GM12801 (cell line): ENCODE results near the gene GPR141.

ENCODE experiments used
- TF ChIP-seq, protein P1 (sequence below): IDR thresholded peaks from one replicate; pipeline ENCODE4 v1.5.1; 2011; ENCODE audit warnings: control low read depth; ENCODE audit not compliant: insufficient read length; ENCODE audit errors: extremely low read depth

Gene GPR141

DNA sequence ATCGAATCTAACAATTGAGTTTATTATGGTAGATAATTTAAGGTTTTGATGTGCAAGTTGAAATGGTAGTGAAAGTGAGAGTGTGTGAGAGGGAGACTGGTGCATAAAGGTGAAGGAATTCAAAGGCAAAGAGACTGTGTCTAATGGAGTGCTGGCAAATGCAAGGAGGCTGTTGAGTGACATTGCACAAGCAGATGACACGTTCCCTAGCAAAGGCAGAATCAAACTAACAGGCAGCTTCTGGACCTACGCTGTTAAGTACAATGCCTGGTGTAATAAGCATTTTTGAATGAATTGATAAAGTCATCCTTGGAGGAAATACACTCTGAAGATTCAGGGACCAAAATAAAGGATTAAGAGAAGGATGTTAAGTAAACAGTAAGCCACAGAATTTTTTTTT, 11.7 kb upstream of the GPR141 start:
- TF ChIP-seq, protein P1, sequence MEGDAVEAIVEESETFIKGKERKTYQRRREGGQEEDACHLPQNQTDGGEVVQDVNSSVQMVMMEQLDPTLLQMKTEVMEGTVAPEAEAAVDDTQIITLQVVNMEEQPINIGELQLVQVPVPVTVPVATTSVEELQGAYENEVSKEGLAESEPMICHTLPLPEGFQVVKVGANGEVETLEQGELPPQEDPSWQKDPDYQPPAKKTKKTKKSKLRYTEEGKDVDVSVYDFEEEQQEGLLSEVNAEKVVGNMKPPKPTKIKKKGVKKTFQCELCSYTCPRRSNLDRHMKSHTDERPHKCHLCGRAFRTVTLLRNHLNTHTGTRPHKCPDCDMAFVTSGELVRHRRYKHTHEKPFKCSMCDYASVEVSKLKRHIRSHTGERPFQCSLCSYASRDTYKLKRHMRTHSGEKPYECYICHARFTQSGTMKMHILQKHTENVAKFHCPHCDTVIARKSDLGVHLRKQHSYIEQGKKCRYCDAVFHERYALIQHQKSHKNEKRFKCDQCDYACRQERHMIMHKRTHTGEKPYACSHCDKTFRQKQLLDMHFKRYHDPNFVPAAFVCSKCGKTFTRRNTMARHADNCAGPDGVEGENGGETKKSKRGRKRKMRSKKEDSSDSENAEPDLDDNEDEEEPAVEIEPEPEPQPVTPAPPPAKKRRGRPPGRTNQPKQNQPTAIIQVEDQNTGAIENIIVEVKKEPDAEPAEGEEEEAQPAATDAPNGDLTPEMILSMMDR: no peak

DNA sequence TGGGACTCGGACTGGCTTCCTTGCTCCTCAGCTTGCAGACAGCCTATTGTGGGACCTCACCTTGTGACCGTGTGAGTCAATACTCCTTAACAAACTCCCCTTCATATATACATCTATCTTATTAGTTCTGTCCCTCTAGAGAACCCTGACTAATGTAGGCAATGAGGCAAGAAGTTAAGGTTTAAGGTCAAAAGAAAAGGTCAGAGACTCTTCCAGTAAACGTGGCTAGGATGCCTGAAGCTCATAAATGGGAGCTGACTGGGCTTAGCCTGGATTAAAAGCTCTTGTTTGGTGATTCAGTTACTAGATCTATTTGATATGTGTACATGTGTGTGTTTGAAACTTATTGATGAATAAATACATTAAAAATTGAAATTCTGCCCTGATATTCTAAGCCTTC, 10.6 kb upstream of the GPR141 start:
- TF ChIP-seq, protein P1: no peak

DNA sequence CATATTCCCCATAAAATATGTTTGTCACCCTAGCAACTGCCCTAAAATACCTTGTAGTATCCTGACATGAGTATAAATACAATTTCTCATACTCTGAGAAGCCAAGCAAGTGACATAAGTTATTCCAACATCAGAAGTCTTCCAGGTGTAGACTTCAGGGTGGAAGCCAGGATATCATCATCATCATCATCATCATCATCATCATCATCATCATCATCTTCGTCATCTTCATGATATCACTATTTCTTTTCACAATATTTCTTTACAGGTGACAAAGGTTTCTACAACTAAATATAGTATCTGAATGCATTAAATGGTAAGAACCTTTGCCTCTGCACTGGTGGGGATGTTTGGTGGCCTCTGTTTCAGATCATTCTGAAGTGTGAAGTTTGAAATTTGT, 10.0 kb upstream of the GPR141 start:
- TF ChIP-seq, protein P1: no peak

DNA sequence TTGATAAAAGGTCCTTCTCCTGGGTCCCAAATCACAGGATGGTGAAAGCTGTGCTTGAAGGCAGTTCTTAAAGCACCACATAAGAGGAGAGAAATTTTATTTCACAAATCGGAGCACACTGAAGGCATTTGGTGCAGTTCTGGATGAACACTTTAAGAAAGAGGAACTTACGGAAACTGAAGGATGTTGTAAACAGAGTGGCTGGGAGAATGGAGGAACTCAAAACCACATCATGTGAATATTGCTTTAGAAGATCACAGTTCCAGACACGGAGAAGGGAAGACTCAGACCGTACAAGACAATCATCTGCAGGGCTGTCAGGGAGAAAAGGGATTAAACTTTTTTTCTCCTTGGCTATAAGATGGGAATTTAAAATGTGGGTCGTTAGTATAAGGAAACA, 9.0 kb upstream of the GPR141 start:
- TF ChIP-seq, protein P1: no peak

DNA sequence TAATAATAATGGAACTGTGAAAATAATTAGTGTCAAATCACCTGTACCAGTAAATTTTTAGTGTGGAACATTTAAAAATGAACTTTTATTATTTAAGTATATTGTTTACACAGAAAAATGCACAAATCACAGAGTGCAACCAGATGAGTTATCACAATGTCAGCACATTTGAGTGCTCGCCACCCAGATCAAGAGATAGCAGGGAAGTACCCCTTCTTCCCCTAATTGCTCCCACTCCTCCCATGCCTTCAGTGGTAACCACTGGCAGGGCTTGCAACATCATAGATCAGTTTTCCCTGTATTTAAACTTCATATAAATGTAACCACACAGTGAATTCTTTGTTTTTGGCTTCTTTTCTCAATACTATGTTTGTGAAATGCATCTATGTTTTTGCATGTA, 7.8 kb upstream of the GPR141 start:
- TF ChIP-seq, protein P1: no peak

DNA sequence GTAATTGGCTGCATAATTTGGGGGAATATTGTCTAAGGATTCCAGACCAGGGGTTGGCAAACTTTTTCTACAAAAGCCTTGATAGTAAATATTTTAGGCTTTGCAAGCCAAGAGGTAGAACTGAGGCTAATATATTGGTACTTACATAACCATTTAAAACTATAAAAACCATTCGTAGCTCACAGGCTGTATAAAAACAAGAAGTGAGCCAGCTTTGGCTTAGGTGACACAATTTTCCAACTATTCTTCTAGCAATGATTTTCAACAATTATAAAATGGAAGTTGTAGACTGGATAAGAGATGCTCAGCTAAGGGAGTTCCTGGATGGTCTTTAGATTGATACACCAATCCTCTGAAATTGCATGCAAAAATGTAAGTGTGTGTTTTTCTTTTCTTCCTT, 1.4 kb downstream of the GPR141 start:
- TF ChIP-seq, protein P1: no peak

DNA sequence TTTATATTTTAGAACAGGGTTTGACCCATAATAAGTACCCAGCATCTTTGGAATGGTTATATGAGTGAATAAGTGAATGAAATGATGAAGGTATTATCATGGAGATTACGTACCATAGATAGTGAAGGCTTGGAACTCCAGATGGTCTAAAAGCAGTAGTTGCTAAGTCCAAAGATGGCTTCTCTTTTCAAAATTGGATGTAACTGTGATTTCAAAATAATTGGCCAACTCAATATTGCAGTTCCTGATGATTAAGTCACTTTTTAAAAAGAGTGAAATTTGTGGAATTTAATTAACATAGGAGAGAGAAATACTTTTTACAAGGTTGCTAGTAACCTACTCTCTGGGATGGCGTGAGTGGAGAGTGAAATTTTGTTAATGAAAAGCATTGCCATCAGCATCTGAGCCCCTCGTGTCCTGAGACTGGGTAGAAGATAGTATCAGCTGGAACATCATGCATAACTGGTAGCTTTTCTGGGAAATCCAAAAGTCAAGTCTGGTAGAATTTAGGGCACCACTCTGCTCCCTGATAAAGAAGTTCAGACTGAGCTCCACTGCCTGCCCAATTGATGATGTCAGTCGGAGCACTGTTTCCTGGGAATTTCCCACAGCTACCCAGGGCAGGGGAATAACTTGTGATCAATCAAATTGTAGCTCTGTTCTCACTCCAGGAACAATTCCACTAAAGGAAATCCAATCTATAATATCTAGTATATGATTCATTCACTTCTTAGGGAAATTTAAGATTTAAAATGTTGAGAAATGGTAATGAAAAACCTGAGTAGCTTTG, 3.2 kb downstream of the GPR141 start:
- TF ChIP-seq, protein P1: no peak

DNA sequence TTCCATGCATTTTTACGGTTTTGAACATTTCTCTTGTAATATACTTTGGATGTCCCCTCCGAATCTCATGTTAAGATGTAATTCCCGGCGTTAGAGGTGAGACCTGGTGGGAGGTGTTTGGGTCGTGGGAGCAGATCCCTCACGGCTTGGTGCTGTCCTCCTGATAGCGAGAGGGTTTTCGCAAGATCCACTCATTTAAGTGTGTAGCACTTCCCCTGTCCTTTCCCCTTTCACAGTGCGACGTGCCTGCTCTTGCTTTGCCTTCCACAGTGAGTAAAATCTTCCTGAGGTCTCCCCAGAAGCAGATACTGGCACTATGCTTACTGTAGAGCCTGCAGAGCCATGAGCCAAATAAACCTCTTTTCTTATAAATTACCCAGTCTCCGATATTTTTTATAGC, 6.6 kb downstream of the GPR141 start:
- TF ChIP-seq, protein P1: no peak
